Panc1 (cell line): Measurements from ENCODE around the gene PTTG2. TPM values are rescaled to one million over a fixed set of nuclear protein-coding genes. Genes with fewer than 3 reads are reported as not detected.

Experiments
- ATAC-seq: fragments of 200-7000 bp; cut with Tn5 transposase; 2 replicates; pipeline ENCODE4 v1.9.1; 2020; ENCODE audit warnings: mild to moderate bottlenecking, moderate library complexity
- BruUV-seq: library from RNA; stranded (reverse); fragments of 400-500 nt; replicated peaks from 2 replicates; lab custom pipeline; 2021; lab: Mats Ljungman, UMichigan
- CTCF ChIA-PET: fragments of 300-600 bp; sonication (Branson Sonifier 250); formaldehyde crosslinking; loops from one replicate; lab custom pipeline; 2022; ENCODE audit warnings: antibody characterized with exemption; lab: Charles Lee
- POLR2A ChIA-PET: fragments of 300-600 bp; sonication (Branson Sonifier 250); formaldehyde crosslinking; loops from one replicate; lab custom pipeline; 2022; ENCODE audit warnings: antibody characterized with exemption; lab: Charles Lee
- DNase-seq: peaks from one replicate; pipeline ENCODE4 v3.0.0-alpha.2; 2010; ENCODE audit warnings: low read depth, low spot score
- H3K27ac ChIP-seq: 2 replicates; pipeline ENCODE4 v1.5.1; 2011; ENCODE audit warnings: mild to moderate bottlenecking, low read length, inconsistent platforms
- H3K27me3 ChIP-seq: fragments of 200-500 bp; sonication (Bioruptor generic); 2 replicates; pipeline ENCODE4 v1.6.0; 2014; ENCODE audit warnings: low read length, inconsistent platforms; ENCODE audit not compliant: control insufficient read depth, insufficient read depth
- H3K36me3 ChIP-seq: fragments of 200-500 bp; sonication (Bioruptor generic); 2 replicates; pipeline ENCODE4 v1.5.1; 2014; ENCODE audit warnings: inconsistent platforms, mild to moderate bottlenecking, low read length, moderate library complexity; ENCODE audit not compliant: control insufficient read depth, insufficient read depth
- H3K4me1 ChIP-seq: 2 replicates; pipeline ENCODE4 v1.5.1; 2011; ENCODE audit warnings: inconsistent platforms, mild to moderate bottlenecking, low read length, moderate library complexity; ENCODE audit not compliant: control insufficient read depth, insufficient read depth
- H3K4me3 ChIP-seq, 2 experiments: 2 replicates each; pipeline ENCODE4 v1.5.1; 2011 to 2012; ENCODE audit warnings: low read depth in 2 of 2, low read length in 2 of 2, mild to moderate bottlenecking in 2 of 2, inconsistent platforms in 1 of 2, moderate library complexity in 1 of 2
- H3K9me3 ChIP-seq: fragments of 200-500 bp; sonication (Bioruptor generic); 2 replicates; pipeline ENCODE4 v1.5.1; 2014; ENCODE audit warnings: low read depth, mild to moderate bottlenecking, inconsistent platforms, low read length, moderate library complexity; ENCODE audit not compliant: control insufficient read depth, insufficient read depth
- CTCF ChIP-seq: fragments of 450-650 bp; IDR thresholded peaks from 2 replicates; pipeline ENCODE4 v1.5.1; 2017; ENCODE audit warnings: mild to moderate bottlenecking
- POLR2AphosphoS5 ChIP-seq: IDR thresholded peaks from 2 replicates; pipeline ENCODE4 v1.6.1; 2012; ENCODE audit warnings: mild to moderate bottlenecking, low read depth, low read length, moderate library complexity
- REST ChIP-seq, 2 experiments: IDR thresholded peaks; 2 replicates each; pipeline ENCODE4 v1.6.1; 2011 to 2012; ENCODE audit warnings: low read depth in 2 of 2, control low read depth in 1 of 2, low read length in 1 of 2, mild to moderate bottlenecking in 1 of 2, moderate library complexity in 1 of 2; ENCODE audit not compliant: insufficient read depth in 1 of 2
- SIN3A ChIP-seq: IDR thresholded peaks from 2 replicates; pipeline ENCODE4 v1.6.1; 2012; ENCODE audit warnings: low read depth, mild to moderate bottlenecking, low read length, moderate library complexity, borderline replicate concordance; ENCODE audit not compliant: insufficient read depth
- TCF7L2 ChIP-seq: IDR thresholded peaks from 2 replicates; pipeline ENCODE4 v1.6.1; 2011; ENCODE audit warnings: mild to moderate bottlenecking, low read depth, low read length, inconsistent platforms
- in situ Hi-C: cut with HindIII; loops from 2 replicates; pipeline ENCODE4 v1.10.0; 2016; ENCODE audit warnings: low sequenced_read_pairs, low pct_unique_long_range_greater_than_20kb
- intact Hi-C: fragments of 100-400 bp; cut with micrococcal nuclease; formaldehyde crosslinking; loops from one replicate; pipeline ENCODE4 v1.10.0; 2022; ENCODE audit not compliant: unreplicated experiment
- total RNA-seq: library from RNA; stranded (reverse); gene quantifications from one replicate; pipeline ENCODE4 v1.2.1, GENCODE V29; 2021; ENCODE audit not compliant: unreplicated experiment

PTTG2 gene
- total RNA-seq, 1 experiment from 2014 or later, result not detected

- Histone ChIP-seq H3K36me3 (no peaks in the 10 kb centered on the region), H3K27ac (peak overlapping the region; percentile 54; the same call in 1 of the 2 replicates), H3K4me3 (peak overlapping the region; percentile 44 to 56), H3K27me3 (no peaks in the 10 kb centered on the region), H3K4me1 (peaks cover 10% of the 10 kb centered on the region), H3K9me3 (no peaks in the 10 kb centered on the region)
- DNase-seq (no peak), ATAC-seq (no peak)
- TF ChIP-seq CTCF (no peak), TCF7L2 (no peak), REST (IDR thresholded peaks at IDR 0.05; ENCODE audit: insufficient read depth in 1 of 2, low read depth in 2 of 2, low read length in 1 of 2) (no peak), SIN3A (no peak), POLR2AphosphoS5 (no peak)
- intact Hi-C loops, result no loop called here
- BruUV-seq, result no TSS peak
- CTCF ChIA-PET, result no interaction called here
- POLR2A ChIA-PET, result no interaction called here
- in situ Hi-C loops, result no loop called here
Observed at GRCh38 chr4:37976507-37976906, 16.3 kb downstream of the PTTG2 start.

GRCh38 chr4:37976991-37977470 is 16.8 kb downstream of the PTTG2 start:
- peaks cover 16% of the 10 kb centered on the region for H3K4me1 ChIP-seq
- no peaks in the 10 kb centered on the region for H3K27me3 ChIP-seq
- DNase-seq (no peak), ATAC-seq (peak; percentile 94)
- POLR2A ChIA-PET, result no interaction called here
- CTCF ChIA-PET, result no interaction called here
- intact Hi-C loops, result no loop called here
- no TSS peak for BruUV-seq
- no peaks in the 10 kb centered on the region for H3K36me3 ChIP-seq
- TF ChIP-seq TCF7L2 (no peak), CTCF (no peak), REST (IDR thresholded peaks at IDR 0.05; ENCODE audit: insufficient read depth in 1 of 2, low read depth in 2 of 2, low read length in 1 of 2) (no peak), SIN3A (no peak), POLR2AphosphoS5 (no peak)
- H3K4me3 ChIP-seq, result peak overlapping the region; percentile 66 to 68
- peak overlapping the region; percentile 54; the same call in 1 of the 2 replicates for H3K27ac ChIP-seq
- no peaks in the 10 kb centered on the region for H3K9me3 ChIP-seq
- in situ Hi-C loops, result no loop called here
